Neural progenitor cell (in vitro differentiated cells): ENCODE data around the gene CPA4. TPM values are rescaled to one million over a fixed set of nuclear protein-coding genes. Genes with fewer than 3 reads are reported as not detected.
A peak's percentile ranks its signal among the peaks of the same experiment; 100 is the strongest.

Experiments
- DNase-seq: peaks from one replicate; pipeline ENCODE4 v3.0.0-alpha.2; 2016; ENCODE audit warnings: low spot score
- H2AFZ ChIP-seq: fragments of 200-600 bp; sonication (generic); replicated peaks from 2 replicates; pipeline ENCODE4 v1.6.1; 2016; ENCODE audit warnings: antibody characterized with exemption
- H3F3A ChIP-seq: fragments of 200-600 bp; sonication (generic); 2 replicates; pipeline ENCODE4 v1.6.1; 2016; ENCODE audit warnings: antibody characterized with exemption, low read depth
- H3K27ac ChIP-seq: fragments of 200-600 bp; sonication (generic); 2 replicates; pipeline ENCODE4 v1.5.1; 2016; ENCODE audit warnings: mild to moderate bottlenecking
- H3K27me3 ChIP-seq: fragments of 200-600 bp; sonication (generic); 2 replicates; pipeline ENCODE4 v1.6.1; 2016; ENCODE audit warnings: mild to moderate bottlenecking, moderate library complexity
- H3K36me3 ChIP-seq: fragments of 200-600 bp; sonication (generic); 2 replicates; pipeline ENCODE4 v1.5.1; 2016
- H3K4me1 ChIP-seq: fragments of 200-600 bp; sonication (generic); 2 replicates; pipeline ENCODE4 v1.6.1; 2016; ENCODE audit warnings: mixed run types
- H3K4me2 ChIP-seq: fragments of 200-600 bp; sonication (generic); 2 replicates; pipeline ENCODE4 v1.6.1; 2016
- H3K4me3 ChIP-seq: fragments of 200-600 bp; sonication (generic); 2 replicates; pipeline ENCODE4 v1.5.1; 2016
- H3K79me2 ChIP-seq: fragments of 200-600 bp; sonication (generic); 2 replicates; pipeline ENCODE4 v1.6.1; 2016; ENCODE audit warnings: low read depth
- H3K9ac ChIP-seq: fragments of 200-600 bp; sonication (generic); 2 replicates; pipeline ENCODE4 v1.6.1; 2016
- H3K9me3 ChIP-seq: fragments of 200-600 bp; sonication (generic); 2 replicates; pipeline ENCODE4 v1.5.1; 2016; ENCODE audit warnings: low read depth
- H4K20me1 ChIP-seq: fragments of 200-600 bp; sonication (generic); 2 replicates; pipeline ENCODE4 v1.6.1; 2016; ENCODE audit warnings: low read depth
- H3K27ac Mint-ChIP-seq: 3 replicates; pipeline ENCODE4 v1.8.0; 2021; ENCODE audit warnings: mixed read lengths
- H3K27me3 Mint-ChIP-seq: 2 replicates; pipeline ENCODE4 v1.8.0; 2022; ENCODE audit warnings: low read depth, mild to moderate bottlenecking, inconsistent platforms, moderate library complexity, mixed read lengths; ENCODE audit not compliant: insufficient read depth
- H3K36me3 Mint-ChIP-seq: 3 replicates; pipeline ENCODE4 v1.8.0; 2021; ENCODE audit warnings: mixed read lengths
- H3K4me1 Mint-ChIP-seq: 3 replicates; pipeline ENCODE4 v1.8.0; 2021; ENCODE audit warnings: mixed read lengths
- H3K4me3 Mint-ChIP-seq: 3 replicates; pipeline ENCODE4 v1.8.0; 2021; ENCODE audit warnings: mild to moderate bottlenecking, moderate library complexity, mixed read lengths
- H3K9me3 Mint-ChIP-seq: 3 replicates; pipeline ENCODE4 v1.8.0; 2020; ENCODE audit warnings: mixed read lengths
- EZH2 ChIP-seq: fragments of 200-600 bp; sonication (generic); IDR thresholded peaks from 2 replicates; pipeline ENCODE4 v1.6.1; 2017; ENCODE audit warnings: antibody characterized with exemption, mild to moderate bottlenecking, moderate library complexity
- EZH2phosphoT487 ChIP-seq: fragments of 200-600 bp; sonication (generic); IDR thresholded peaks from 2 replicates; pipeline ENCODE4 v1.6.1; 2017; ENCODE audit warnings: antibody characterized with exemption
- total RNA-seq: library from RNA; depleted of rRNA; stranded (reverse); fragments of >200 nt; gene quantifications from 2 replicates; pipeline ENCODE4 v1.2.3, GENCODE V29; 2015; ENCODE audit warnings: low replicate concordance
- TF ChIP-seq, protein P1 (sequence below): fragments of 200-600 bp; sonication (generic); IDR thresholded peaks from 2 replicates; pipeline ENCODE4 v1.5.1; 2017; ENCODE audit warnings: antibody characterized with exemption, mild to moderate bottlenecking

The CPA4 gene
- total RNA-seq, 1 donor from 2014 or later: not detected

DNA sequence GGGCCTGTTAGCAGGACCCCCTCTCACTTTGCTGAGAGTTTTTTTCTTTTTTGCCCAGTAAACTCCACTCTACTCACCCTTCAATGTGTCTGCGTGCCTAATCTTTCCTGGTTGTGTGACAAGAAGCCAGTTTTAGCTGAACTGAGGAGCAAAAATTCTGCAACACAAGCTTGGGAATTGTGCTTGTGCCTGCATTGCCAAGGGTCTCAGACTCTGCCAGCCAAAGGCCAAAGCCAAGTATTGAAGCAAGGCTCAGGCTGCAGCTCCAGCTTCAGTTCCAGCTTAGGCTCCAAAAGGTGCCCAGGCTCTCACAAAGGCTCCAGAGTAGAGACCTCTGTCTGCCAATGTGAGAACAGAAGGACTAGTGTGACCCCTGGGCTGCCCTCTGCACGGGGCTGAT is 30.5 kb upstream of the CPA4 start:
- Histone ChIP-seq H3F3A (peaks cover 25% of the 10 kb centered on the region), H4K20me1 (no peaks in the 10 kb centered on the region), H3K79me2 (no peaks in the 10 kb centered on the region), H3K4me1 (peaks cover 28% of the 10 kb centered on the region), H3K9ac (no peak overlapping the region), H3K4me2 (no peak overlapping the region), H3K36me3 (peaks cover 4% of the 10 kb centered on the region), H3K27ac (peak overlapping the region; percentile 59), H3K4me3 (no peak overlapping the region), H2AFZ (no peak overlapping the region), H3K27me3 (no peaks in the 10 kb centered on the region), H3K9me3 (peaks cover 20% of the 10 kb centered on the region)
- no peak for TF ChIP-seq EZH2
- TF ChIP-seq EZH2phosphoT487: no peak
- TF ChIP-seq, protein P1, sequence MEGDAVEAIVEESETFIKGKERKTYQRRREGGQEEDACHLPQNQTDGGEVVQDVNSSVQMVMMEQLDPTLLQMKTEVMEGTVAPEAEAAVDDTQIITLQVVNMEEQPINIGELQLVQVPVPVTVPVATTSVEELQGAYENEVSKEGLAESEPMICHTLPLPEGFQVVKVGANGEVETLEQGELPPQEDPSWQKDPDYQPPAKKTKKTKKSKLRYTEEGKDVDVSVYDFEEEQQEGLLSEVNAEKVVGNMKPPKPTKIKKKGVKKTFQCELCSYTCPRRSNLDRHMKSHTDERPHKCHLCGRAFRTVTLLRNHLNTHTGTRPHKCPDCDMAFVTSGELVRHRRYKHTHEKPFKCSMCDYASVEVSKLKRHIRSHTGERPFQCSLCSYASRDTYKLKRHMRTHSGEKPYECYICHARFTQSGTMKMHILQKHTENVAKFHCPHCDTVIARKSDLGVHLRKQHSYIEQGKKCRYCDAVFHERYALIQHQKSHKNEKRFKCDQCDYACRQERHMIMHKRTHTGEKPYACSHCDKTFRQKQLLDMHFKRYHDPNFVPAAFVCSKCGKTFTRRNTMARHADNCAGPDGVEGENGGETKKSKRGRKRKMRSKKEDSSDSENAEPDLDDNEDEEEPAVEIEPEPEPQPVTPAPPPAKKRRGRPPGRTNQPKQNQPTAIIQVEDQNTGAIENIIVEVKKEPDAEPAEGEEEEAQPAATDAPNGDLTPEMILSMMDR: no peak
- Mint-ChIP-seq H3K4me3 (no peak overlapping the region), H3K27me3 (no peaks in the 10 kb centered on the region), H3K27ac (no peak overlapping the region), H3K9me3 (no peaks in the 10 kb centered on the region), H3K36me3 (no peaks in the 10 kb centered on the region), H3K4me1 (peaks cover 45% of the 10 kb centered on the region)
- DNase-seq: no peak

DNA sequence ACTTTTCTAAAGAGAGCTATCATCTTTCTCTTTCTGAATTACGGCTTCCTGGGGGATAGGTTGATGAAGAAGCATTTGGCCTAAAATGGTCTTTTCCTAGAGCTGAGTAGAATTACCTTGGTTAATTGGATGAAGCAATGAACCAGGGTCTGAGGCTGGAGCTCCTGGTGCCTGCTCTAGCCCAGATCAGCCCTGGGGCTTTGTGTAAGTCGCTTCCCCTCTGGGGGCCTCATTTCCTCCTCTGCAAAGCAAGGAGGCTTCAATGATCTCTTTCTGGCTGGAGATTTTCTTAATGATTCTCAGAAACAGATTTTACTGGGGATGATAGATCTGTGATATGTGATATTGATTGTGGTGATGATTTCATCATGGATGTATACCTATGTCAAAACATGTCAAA is 29.8 kb upstream of the CPA4 start:
- H3K9me3 Mint-ChIP-seq: no peaks in the 10 kb centered on the region
- peak overlapping the region; percentile 59 for H3K27ac ChIP-seq
- H3K36me3 ChIP-seq: no peaks in the 10 kb centered on the region
- H3K27ac Mint-ChIP-seq: peak overlapping the region; percentile 7
- H3K79me2 ChIP-seq: no peaks in the 10 kb centered on the region
- peaks cover 25% of the 10 kb centered on the region for H3F3A ChIP-seq
- peak; percentile 28 for DNase-seq
- no peaks in the 10 kb centered on the region for H3K27me3 ChIP-seq
- TF ChIP-seq, protein P1: no peak
- TF ChIP-seq EZH2phosphoT487 (no peak), EZH2 (no peak)
- H3K4me1 Mint-ChIP-seq: peaks cover 48% of the 10 kb centered on the region
- no peaks in the 10 kb centered on the region for H4K20me1 ChIP-seq
- H3K27me3 Mint-ChIP-seq: no peaks in the 10 kb centered on the region
- H3K4me2 ChIP-seq: peak overlapping the region; percentile 36
- no peak overlapping the region for H3K4me3 ChIP-seq
- peaks cover 13% of the 10 kb centered on the region for H3K9me3 ChIP-seq
- peaks cover 34% of the 10 kb centered on the region for H3K4me1 ChIP-seq
- no peak overlapping the region for H3K4me3 Mint-ChIP-seq
- H3K9ac ChIP-seq: no peak overlapping the region
- no peak overlapping the region for H2AFZ ChIP-seq
- no peaks in the 10 kb centered on the region for H3K36me3 Mint-ChIP-seq

DNA sequence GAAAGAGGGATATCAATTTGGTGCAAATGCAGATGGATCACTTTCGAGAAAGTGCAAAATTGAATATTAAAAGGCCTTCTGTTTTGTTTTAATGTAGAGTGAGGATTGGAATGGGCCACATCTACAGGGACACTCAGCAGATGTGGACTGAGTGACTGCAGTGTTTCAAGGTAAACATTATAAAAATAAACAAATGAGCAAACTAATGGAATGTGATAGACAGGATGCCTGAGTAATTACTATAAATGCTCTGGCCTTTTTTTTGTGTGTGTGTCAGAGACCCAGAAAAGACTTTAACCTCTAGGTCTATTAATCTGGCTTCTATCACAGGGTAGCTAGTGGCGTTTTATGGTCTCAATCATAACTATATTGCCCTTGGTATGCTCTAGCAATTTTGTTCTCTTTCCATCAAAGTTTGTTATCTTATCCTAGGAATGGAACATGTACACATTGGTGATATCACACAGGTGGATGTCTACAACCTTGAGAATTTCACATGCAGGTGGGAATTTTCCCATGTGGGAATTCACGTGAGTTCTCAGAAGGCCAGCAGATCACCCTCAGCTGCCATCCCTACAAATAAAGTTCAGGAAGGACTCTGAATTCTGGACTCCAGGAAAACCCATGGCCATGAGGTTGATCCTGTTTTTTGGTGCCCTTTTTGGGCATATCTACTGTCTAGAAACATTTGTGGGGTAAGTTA is 26.6 kb upstream of the CPA4 start, which contains the start of gene CPA2:
Gene CPA2, plus strand, starts transcription at position 606 of the 703 bp plus-strand sequence. Its CDS starts 19 bp downstream, at position 625.
- no peak within 1 kb of the TSS for H3K9ac ChIP-seq
- H3K36me3 ChIP-seq: no peaks in the 10 kb centered on the region
- H3K4me3 Mint-ChIP-seq: no peak within 1 kb of the TSS
- H2AFZ ChIP-seq: peak within 1 kb of the TSS; percentile 54
- H3K4me1 ChIP-seq: peaks cover 35% of the 10 kb centered on the region
- H3K9me3 Mint-ChIP-seq: peaks cover 2% of the 10 kb centered on the region
- no peak within 1 kb of the TSS for H3K4me2 ChIP-seq
- no peaks in the 10 kb centered on the region for H3K27me3 ChIP-seq
- H3K9me3 ChIP-seq: no peaks in the 10 kb centered on the region
- peaks cover 25% of the 10 kb centered on the region for H3F3A ChIP-seq
- peaks cover 4% of the 10 kb centered on the region for H3K27me3 Mint-ChIP-seq
- H3K27ac Mint-ChIP-seq: no peak within 1 kb of the TSS
- no peak for DNase-seq
- no peaks in the 10 kb centered on the region for H4K20me1 ChIP-seq
- peaks cover 48% of the 10 kb centered on the region for H3K4me1 Mint-ChIP-seq
- TF ChIP-seq, protein P1: no peak
- TF ChIP-seq EZH2 (no peak), EZH2phosphoT487 (no peak)
- no peak within 1 kb of the TSS for H3K4me3 ChIP-seq
- H3K27ac ChIP-seq: no peak within 1 kb of the TSS
- H3K36me3 Mint-ChIP-seq: no peaks in the 10 kb centered on the region
- no peaks in the 10 kb centered on the region for H3K79me2 ChIP-seq
